Stromal cell of bone marrow (primary cell): ENCODE data around the gene MYO1C.

Experiments
- DNase-seq: peaks from one replicate; pipeline ENCODE4 v3.0.0-alpha.2; 2012; ENCODE audit warnings: low read depth

Gene MYO1C

GRCh38 chr17:1484676-1485422 lies 7.6 kb downstream of the MYO1C start:
- no peak for DNase-seq

- DNase-seq, result no peak
These were observed 8.4 kb downstream of the MYO1C start for GRCh38 chr17:1484060-1484535.

GRCh38 chr17:1482680-1483079 lies 9.8 kb downstream of the MYO1C start:
- DNase-seq, result no peak

- no peak for DNase-seq
These were observed 10.8 kb downstream of the MYO1C start for GRCh38 chr17:1481736-1482135.

- DNase-seq, result peak; percentile 67
These were observed 11.6 kb downstream of the MYO1C start for GRCh38 chr17:1480747-1481465.

- no peak for DNase-seq
These were observed 14.1 kb downstream of the MYO1C start for GRCh38 chr17:1478418-1478817.

GRCh38 chr17:1475321-1475854 lies 17.1 kb downstream of the MYO1C start:
- no peak for DNase-seq

- no peak for DNase-seq
These were observed 17.9 kb downstream of the MYO1C start for GRCh38 chr17:1474402-1475189.

GRCh38 chr17:1473841-1474240 lies 18.6 kb downstream of the MYO1C start:
- DNase-seq, result no peak

- no peak for DNase-seq
These were observed 19.3 kb downstream of the MYO1C start for GRCh38 chr17:1473170-1473569.

- no peak for DNase-seq
These were observed 20.3 kb downstream of the MYO1C start for GRCh38 chr17:1471911-1472821.

- no peak for DNase-seq
These were observed 21.0 kb downstream of the MYO1C start for GRCh38 chr17:1471490-1471889.

GRCh38 chr17:1470755-1471462 lies 21.6 kb downstream of the MYO1C start:
- DNase-seq, result no peak

GRCh38 chr17:1470071-1470754 lies 22.3 kb downstream of the MYO1C start:
- no peak for DNase-seq

- DNase-seq, result no peak
These were observed 23.1 kb downstream of the MYO1C start for GRCh38 chr17:1469231-1469852.

- DNase-seq, result no peak
These were observed 24.5 kb downstream of the MYO1C start for GRCh38 chr17:1467898-1468492.

- DNase-seq, result no peak
These were observed 25.2 kb downstream of the MYO1C start for GRCh38 chr17:1467258-1467657.

GRCh38 chr17:1464186-1464585 lies 28.3 kb downstream of the MYO1C start:
- no peak for DNase-seq
